NCI-H460 (cell line): ENCODE measurements around the gene VWA1. TPM values are rescaled to one million over a fixed set of nuclear protein-coding genes. Genes with fewer than 3 reads are reported as not detected.
"Not testable (repeated sequence)": the region's sequence is repeated elsewhere in the genome, so short reads cannot be mapped to it uniquely, and the experiment has no call there.

ENCODE experiments used
- DNase-seq: peaks from one replicate; pipeline ENCODE4 v3.0.0-alpha.2; 2016; ENCODE audit warnings: low read depth; ENCODE audit errors: extremely low read depth
- total RNA-seq: library from RNA; depleted of rRNA; stranded (reverse); fragments of >200 nt; shearing (Covaris generic); gene quantifications from 2 replicates; pipeline ENCODE4 v1.2.3, GENCODE V29; 2014

VWA1 gene
- total RNA-seq, 1 experiment from 2014 or later: 5.0 TPM

DNA sequence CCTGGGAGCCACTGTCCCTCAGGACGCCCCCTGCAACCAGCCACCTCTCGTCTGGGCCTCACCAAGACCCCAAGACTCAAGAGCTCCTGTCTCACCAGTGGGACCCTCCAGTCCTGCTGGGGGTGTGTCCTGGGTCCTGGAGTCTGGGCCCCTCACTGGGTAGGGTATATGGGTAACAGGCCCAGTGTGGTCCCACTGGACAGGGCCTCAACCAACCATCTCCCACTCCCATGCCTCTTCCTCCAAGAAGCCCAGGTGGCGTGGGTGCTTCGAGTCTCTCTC is 725 bp upstream of the VWA1 start:
- no peak for DNase-seq

DNA sequence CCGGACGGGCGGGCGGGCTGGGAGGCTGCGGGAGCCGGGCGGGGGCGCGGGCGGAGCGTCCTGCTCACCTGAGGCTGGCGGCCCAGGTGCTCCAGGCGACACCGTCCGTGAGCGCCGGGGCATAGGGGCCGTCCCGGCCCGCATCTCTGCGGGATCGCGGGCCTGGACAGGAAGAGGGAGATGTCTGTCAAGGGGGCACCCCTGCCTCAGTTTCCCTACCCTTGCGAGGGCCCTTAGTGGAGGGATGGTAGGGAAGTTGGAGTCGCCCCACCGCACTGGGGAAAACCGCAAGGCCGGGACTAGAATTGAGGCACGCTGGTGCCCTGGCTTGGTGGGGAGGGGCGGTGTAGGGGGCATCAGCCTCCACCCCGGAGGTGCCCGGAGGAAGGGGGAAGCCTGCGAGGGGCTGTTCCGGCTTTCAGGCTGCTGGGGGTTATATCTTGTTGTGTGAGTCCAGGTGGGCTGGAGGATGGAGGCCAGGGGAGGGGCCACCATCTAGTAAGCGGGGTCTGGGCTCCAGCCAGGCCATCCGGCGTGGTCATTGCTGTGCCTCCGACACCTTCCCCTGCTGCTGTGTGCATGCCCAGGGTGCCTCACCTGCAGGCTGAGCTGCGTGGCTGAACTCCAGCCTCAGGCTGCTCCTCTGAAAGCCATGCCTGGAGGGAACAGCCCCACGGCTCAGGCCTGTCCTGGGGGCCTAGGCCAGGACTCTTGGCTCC is 580 bp downstream of the VWA1 start:
- no peak for DNase-seq

DNA sequence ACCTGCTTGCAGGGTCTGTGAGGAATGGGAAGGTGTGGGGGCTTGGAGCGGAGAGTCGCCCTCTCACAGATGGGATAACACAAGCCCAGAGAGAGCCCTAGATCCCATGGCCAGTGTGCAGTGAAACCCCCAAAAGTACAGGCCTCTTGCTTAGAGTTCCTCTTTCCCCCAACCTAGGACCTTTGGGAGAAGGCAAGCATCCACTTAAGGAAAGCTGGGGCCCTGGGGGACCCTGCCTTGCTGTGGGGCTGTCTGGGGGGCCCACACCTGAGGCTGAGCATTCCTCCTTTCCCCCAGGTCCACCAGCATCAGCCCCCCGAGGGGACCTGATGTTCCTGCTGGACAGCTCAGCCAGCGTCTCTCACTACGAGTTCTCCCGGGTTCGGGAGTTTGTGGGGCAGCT is 1.1 kb downstream of the VWA1 start:
- DNase-seq: no peak

DNA sequence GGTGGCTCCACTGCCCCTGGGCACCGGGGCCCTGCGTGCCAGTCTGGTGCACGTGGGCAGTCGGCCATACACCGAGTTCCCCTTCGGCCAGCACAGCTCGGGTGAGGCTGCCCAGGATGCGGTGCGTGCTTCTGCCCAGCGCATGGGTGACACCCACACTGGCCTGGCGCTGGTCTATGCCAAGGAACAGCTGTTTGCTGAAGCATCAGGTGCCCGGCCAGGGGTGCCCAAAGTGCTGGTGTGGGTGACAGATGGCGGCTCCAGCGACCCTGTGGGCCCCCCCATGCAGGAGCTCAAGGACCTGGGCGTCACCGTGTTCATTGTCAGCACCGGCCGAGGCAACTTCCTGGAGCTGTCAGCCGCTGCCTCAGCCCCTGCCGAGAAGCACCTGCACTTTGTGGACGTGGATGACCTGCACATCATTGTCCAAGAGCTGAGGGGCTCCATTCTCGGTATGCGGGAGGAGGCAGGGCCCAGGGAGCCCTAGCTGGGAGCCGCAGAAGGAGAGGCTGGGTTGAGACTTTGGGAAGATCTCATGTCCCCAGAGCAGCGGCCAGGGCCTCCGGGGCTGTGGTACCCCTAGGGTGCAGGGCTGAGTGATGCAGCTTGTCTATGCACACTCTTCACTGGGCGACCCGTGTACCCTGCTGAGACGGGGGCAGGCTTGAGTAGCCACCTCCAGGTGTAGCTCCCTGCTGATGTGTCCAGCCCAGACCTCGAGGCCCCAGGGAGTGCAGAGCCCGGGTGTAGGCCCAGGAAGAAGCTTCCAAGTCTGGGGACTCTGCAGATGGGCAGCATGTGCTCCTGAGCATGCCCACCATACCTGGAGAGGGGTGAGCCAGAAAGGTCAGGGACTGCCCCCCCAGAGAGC is 1.8 kb downstream of the VWA1 start:
- no peak for DNase-seq

DNA sequence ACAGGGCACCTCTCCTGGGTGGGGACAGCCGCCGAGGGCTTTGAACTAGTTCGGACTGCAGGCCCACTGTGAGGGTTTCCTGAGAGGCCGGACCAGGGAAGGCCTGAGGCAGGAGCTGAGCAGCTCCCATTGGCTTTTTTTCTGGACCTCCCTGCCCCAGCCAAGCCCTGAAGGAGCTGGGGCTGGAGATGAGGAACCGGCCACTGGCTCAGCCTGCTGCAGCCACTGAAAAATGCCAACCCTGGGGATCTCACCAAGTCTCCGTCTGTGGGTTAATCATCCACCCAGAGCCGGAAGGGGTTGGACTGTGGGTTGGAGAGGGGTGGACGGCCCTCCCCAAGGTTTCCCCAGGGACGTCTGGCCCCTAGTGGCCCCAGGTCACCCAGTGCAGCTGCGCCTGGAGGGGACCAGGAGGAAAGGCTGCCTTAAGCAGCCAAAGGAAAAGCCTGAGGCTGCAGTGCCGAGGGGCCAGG is 2.5 kb downstream of the VWA1 start:
- no peak for DNase-seq

DNA sequence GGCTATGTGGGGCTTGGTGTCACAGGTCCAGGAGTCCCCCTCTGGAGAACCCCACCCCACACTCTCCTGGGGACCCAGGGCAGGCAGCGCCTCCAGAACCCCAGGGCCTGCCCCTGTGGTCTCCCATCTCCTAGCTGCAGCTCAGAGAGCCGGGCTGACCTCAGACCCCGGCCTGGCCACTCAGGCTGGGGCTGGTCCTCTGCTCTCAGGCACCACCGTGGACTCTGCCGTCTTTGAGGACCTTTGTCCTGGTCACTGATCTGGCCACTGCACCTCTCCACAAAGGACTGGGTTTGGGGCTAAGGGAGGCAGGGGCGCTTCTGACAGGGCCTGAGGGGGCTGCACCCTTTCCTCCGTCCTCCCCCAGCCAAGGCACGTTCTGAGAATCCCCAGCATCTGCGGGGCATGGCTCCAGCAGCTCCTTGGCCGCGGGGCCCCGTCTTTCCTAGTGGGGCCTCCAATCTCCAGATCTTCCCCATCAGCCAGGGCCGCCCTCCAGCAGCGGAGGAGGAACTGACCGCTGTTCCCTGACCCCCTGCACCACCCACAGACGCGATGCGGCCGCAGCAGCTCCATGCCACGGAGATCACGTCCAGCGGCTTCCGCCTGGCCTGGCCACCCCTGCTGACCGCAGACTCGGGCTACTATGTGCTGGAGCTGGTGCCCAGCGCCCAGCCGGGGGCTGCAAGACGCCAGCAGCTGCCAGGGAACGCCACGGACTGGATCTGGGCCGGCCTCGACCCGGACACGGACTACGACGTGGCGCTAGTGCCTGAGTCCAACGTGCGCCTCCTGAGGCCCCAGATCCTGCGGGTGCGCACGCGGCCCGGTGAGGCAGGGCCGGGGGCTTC is 3.3 kb downstream of the VWA1 start:
- no peak for DNase-seq

DNA sequence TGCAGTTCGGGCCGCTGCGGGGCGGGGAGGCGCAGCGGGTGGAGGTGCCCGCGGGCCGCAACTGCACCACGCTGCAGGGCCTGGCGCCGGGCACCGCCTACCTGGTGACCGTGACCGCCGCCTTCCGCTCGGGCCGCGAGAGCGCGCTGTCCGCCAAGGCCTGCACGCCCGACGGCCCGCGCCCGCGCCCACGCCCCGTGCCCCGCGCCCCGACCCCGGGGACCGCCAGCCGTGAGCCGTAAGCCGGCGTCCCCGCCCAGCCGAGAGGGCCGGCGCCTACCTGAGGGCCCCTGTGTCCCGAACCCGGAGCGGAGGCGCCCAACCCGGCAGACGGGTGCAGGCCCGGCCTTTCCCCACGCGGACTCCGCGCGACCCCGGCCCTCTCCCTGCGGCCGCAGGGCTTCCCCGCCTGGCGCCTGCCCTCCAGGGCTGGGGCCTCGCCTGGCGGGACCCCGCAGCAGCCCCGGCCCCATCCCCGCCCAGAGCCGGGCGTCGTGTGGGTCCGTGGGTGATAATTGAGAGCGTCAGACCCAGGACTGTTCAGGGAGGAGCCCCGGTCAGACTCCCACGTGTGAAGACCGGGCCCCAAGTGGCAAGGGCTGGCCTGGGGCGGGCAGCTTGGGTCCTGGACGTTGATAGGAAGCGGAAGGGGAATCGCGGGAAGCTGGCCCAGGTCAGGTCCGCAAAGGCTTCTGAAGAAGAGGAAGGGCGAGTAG is 4.2 kb downstream of the VWA1 start:
- no peak for DNase-seq

DNA sequence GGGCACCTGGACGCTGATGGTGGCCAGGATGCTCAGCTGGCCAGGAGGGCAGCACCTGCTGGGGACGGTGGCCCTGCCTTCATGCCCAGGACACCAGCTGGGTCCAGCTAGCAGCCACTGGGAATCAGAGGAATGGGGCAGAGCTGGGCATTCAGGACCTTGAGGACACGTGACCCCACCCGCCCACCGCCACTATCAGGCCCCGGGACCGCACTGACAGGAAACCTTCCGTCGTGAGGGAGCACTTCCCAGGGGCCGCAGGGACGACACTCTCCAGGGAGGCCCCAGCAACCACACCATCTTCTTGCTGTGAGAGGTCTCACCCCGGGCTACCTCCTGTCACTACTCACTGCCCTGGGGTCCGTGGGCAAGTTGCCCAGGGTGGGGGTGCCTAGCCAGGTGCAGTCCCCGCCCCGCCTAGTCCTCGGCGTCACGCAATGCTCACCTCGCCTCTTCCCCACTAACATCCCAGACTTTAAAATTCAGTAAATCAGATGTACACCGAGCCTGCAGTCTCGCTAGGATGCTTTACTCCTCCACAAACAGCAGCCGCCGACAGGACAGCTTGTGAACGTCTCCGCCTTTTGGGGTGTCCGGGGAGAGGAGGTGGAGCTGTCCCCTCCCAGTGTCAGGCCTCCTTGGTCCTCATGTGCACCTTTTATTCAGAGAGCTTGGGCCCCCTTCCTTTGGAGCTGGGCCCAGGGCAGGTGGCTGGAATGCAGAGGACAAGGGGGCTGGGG is 4.9 kb downstream of the VWA1 start:
- DNase-seq: no peak

DNA sequence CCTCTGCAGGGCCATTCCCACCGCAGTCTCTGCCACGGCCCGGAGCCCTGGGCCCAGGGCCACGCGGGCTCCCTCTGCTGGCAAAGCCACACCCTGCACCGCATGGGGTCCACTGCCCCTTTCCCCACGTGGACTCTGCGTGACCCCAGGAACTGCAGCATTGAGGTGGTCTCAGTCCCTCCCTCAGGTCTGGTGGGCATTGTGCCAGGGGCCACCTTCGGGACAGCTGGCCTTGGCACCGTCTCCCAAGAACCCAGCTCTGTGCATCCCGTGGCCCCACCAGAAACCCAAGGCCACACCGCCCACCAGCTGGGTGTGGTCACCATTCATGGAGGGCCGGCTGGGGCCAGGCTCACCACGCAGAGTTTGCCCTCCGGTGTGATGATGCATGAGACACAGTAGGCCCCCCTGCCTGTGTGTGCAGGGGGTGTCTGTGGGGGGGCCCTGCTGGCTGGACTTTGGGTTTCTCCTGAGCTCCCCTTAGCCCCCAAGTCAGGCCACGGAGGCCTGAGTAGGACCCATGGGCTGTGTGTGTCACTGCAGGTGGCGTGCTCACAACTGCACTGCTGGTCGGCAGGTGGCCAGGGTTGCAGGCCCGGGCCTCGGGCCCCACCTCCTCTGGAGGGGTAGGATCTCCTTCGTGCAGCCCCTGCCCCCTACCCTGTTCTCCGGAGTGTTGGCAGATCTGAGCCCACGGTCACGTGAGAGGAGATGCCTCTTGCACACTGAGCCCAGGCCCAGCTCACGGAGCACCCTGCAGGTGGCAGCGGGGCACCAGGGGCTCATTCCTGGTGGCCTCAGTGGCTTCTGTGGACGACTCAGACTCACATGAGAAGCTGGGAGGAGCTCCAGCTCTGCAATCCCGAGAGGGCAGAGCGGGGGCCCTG is 5.8 kb downstream of the VWA1 start:
- no peak for DNase-seq

DNA sequence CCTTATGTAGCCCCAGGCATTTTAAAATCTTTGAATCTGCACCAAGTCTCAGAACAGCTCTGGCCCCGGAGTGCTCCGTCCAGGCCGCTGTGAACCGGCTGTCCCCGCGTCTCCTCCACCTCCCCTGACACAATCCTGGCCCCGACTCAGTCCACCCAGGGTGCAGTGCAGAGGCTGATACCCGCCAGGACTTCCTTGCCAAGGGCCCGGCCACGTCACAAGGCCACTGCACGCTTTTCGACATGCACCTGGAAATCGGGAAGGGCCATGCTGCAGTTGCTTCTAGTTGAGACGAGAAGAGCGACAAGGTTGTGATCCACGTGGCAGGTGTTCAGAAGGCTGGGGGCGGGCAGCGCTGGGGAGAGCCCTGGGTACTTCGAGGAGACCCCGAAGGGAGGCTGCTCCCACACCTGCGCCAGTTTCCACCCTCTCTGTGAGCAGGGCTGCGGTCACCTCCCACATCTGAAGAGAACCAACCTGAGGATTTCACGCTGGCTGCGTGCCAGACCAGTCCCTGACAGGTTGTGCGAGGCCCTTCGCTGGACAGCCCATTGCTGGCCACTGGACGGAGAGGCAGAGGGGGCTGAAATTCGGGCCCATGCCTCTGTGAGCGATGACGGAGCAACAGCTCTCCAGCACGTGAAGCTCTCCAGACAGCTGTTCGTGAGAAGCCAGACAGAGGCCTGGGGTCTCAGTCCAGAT is 6.7 kb downstream of the VWA1 start:
- DNase-seq: no peak

DNA sequence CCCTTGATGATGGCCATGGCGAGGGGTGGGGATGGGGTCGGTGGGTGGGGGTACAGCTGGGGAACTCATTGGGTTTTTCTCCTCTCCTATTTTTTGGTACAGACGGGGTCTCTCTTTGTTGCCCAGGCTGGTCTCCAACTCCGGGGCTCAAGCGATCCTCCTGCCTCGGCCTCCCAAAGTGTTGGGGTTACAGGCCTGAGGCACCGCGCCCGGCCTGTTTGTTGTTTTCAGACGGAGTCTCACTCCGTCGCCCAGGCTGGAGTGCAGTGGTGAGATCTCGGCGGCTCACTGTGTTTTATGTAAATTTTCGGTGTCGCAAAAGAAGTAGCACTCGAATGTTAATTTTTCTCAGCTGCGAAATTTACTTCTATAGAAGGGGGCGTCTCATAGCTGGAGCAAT is 11.1 kb downstream of the VWA1 start:
- not testable (repeated sequence) for DNase-seq

DNA sequence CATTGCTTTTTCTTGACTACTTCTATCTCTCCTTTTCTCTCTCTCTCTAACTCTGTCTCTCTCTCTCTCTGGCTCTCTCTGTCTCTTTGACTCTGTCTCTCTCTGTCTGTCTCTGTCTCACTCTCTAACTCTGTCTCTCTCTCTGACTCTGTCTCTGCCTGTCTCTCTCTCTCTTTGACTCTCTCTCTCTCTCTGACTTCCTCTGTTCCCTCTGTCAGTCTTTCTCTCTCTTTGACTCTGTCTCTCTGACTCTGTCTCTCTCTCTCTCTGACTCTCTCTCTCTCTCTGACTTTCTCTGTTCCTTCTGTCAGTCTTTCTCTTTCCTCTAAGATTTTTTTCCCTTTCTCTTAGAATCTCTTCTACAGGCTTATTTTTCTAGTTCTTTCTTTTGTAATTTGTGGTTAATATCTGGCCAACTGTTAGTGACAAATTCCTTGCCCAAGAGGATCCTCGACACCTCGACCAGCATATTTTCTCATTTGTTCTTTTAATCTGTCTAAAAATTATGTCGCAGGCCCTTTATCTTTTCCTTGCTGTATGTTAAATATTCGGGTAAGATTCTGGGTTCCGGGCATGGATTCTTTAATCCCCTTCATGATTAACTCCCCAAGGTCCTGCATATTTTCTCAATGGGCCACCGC is 13.7 kb downstream of the VWA1 start, which contains the start of gene ATAD3C:
ATAD3C (plus strand) TSS at position 591 of the 641 bp plus-strand sequence. CDS start 995 bp downstream, outside the sequence.
- no peak for DNase-seq

DNA sequence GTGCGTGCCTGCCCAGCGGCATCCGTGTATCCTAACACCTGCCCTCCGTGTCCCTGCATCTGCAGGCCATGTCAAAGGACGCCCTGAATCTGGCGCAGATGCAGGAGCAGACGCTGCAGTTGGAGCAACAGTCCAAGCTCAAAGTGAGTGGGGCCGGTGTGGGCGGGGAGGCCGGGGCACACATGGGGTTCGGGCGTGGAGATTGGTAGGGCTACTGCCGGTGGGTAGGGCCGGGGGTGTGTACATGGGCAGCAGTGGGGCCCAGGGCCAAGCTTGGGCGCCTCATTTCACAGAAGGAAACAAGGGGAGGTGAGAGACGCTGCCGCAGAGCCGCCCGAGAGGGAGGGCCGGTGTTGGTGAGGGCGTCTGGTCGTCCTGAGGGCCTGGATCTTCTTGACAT is 15.1 kb downstream of the VWA1 start:
- not testable (repeated sequence) for DNase-seq

DNA sequence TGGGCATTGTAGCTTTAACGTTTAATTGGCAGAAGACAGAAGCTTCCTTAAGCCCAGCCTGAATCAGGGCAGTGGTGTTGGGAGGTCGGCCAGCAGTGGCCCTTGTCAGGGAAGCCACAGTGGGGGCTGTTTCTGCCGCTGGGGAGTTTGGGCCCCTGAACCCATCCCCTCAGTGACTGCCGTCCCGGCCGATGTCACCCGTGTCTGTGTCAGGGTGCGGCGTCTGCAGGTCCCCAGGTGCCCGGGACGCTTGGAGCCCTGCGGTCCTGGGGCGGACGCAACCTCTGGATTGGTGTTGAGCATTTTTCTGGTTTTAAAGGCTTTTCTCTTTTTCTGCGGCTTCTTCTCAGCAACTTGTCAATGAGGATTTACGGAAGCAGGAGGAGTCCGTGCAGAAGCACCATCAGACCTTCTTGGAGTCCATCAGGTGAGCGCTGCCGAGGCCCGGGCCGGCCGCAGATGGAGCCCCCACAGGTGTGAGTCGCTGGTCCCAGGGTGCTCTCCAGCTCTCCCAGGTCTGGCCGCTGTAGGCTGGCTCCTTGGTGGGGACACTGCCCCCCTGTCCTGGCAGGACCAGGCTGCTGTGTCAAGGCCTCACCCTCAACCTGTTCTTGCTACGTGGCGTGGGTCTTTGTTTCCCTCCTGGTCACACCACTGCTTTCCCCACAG is 16.3 kb downstream of the VWA1 start:
- no peak for DNase-seq

DNA sequence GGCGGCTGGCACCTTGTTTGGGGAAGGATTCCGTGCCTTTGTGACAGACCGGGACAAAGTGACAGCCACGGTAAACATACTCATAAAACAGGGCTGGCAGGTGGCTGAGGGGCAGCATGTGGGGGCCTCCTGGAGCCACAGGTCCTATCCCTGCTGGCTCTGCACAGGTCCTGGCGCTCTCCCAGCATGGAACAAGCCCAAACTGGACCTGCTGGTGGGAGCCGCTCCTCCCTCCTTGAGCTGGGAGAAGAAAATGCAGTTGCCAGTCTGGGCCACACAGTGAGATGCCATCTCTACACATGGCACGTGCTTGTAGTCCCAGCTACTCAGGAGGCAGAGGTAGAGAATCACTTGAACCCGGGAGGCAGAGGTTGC is 16.9 kb downstream of the VWA1 start:
- DNase-seq: not testable (repeated sequence)

DNA sequence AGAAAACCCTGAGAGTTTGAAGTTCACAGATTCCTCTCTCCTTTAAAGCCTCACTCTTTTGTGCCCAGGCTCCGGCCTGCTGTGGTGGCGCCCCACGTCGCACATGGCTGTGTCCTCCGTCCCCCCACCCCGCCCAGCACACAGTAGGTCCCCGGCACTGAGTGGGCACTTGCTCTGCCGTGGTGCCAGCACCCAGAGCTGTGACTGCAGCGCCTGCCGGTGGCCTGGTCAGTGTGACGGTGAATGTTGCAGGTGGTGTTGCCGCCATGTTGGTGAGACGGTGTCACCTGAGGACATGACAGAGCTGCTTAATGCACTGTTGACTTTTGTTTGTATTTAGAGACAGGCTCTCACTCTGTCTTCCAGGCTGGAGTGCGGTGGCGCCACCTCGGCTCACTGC is 17.4 kb downstream of the VWA1 start:
- DNase-seq: no peak
